ENCODE measurements around the gene PTPRD.
A peak's percentile ranks its signal among the peaks of the same experiment; 100 is the strongest.

Gene PTPRD

GRCh38 chr9:8301296-8301695, 2311.5 kb downstream of the PTPRD start:
- Histone ChIP-seq H3K27me3 (ENCODE audit: insufficient read depth, low read length) (no peaks in the 10 kb centered on the region), H3K4me3 (ENCODE audit: low read length) (no peak overlapping the region), H2AFZ (ENCODE audit: low read depth, low read length) (no peak overlapping the region), H3K4me1 (ENCODE audit: insufficient read depth, low read length) (peaks cover 5% of the 10 kb centered on the region), H3K9me3 (ENCODE audit: low read length) (no peaks in the 10 kb centered on the region), H3K36me3 (ENCODE audit: insufficient read depth, low read length) (no peaks in the 10 kb centered on the region)

- Histone ChIP-seq H3K9me3 (ENCODE audit: low read length) (no peaks in the 10 kb centered on the region), H3K36me3 (ENCODE audit: insufficient read depth, low read length) (no peaks in the 10 kb centered on the region), H3K4me3 (ENCODE audit: low read length) (no peak overlapping the region), H3K27me3 (ENCODE audit: insufficient read depth, low read length) (no peaks in the 10 kb centered on the region), H3K4me1 (ENCODE audit: insufficient read depth, low read length) (peaks cover 5% of the 10 kb centered on the region), H2AFZ (ENCODE audit: low read depth, low read length) (no peak overlapping the region)
Observed at GRCh38 chr9:8297047-8297446, 2315.8 kb downstream of the PTPRD start.

- Histone ChIP-seq H3K27me3 (ENCODE audit: insufficient read depth, low read length) (no peaks in the 10 kb centered on the region), H3K4me1 (ENCODE audit: insufficient read depth, low read length) (no peaks in the 10 kb centered on the region), H2AFZ (ENCODE audit: low read depth, low read length) (no peak overlapping the region), H3K9me3 (ENCODE audit: low read length) (no peaks in the 10 kb centered on the region), H3K36me3 (ENCODE audit: insufficient read depth, low read length) (no peaks in the 10 kb centered on the region), H3K4me3 (ENCODE audit: low read length) (no peak overlapping the region)
Observed at GRCh38 chr9:8292657-8293056, 2320.1 kb downstream of the PTPRD start.

DNA sequence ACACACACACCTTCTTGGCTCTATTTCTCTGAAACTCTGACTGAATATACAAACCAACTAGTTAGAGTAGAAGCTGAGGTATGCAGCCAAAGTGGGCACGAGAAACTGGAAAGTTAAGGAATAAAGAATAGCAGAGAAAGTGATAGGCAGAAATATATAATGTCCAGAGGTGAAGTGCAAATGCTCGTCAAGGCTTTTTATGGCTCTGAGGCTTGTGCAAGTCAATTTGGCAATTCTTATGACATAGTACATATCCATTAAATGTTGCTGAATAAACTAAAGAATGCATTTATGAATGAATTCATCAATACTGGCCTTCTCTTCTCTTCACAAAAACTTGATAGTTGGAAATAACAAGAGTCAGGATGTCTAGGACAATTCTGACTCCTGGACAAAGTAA, 2323.1 kb downstream of the PTPRD start:
- Histone ChIP-seq H3K36me3 (ENCODE audit: insufficient read depth, low read length) (no peaks in the 10 kb centered on the region), H3K9me3 (ENCODE audit: low read length) (no peaks in the 10 kb centered on the region), H3K4me3 (ENCODE audit: low read length) (no peak overlapping the region), H2AFZ (ENCODE audit: low read depth, low read length) (no peak overlapping the region), H3K4me1 (ENCODE audit: insufficient read depth, low read length) (no peaks in the 10 kb centered on the region), H3K27me3 (ENCODE audit: insufficient read depth, low read length) (no peaks in the 10 kb centered on the region)

GRCh38 chr9:8287970-8288369, 2324.8 kb downstream of the PTPRD start:
- Histone ChIP-seq H2AFZ (ENCODE audit: low read depth, low read length) (no peak overlapping the region), H3K4me3 (ENCODE audit: low read length) (no peak overlapping the region), H3K4me1 (ENCODE audit: insufficient read depth, low read length) (no peaks in the 10 kb centered on the region), H3K9me3 (ENCODE audit: low read length) (no peaks in the 10 kb centered on the region), H3K27me3 (ENCODE audit: insufficient read depth, low read length) (no peaks in the 10 kb centered on the region), H3K36me3 (ENCODE audit: insufficient read depth, low read length) (no peaks in the 10 kb centered on the region)

DNA sequence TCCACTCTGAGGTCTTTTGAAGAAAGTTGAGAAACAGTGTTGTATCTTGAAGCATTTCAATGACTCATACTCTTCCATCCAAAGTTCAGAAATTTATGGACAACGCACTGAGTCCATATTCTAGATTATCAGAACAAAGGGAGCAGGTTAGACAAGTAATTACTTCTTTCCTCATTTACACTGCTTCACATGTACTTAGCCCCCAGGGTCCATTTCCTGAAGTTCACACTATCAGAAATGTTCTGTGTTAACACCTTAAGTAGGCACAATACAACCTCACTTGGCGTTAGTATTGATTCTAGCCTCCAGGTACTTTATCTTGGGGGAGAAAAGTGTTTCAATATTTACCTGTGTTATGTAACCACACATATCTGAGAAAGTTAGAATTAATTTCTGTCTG, 2325.3 kb downstream of the PTPRD start:
- Histone ChIP-seq H3K27me3 (ENCODE audit: insufficient read depth, low read length) (no peaks in the 10 kb centered on the region), H2AFZ (ENCODE audit: low read depth, low read length) (no peak overlapping the region), H3K36me3 (ENCODE audit: insufficient read depth, low read length) (no peaks in the 10 kb centered on the region), H3K4me3 (ENCODE audit: low read length) (no peak overlapping the region), H3K9me3 (ENCODE audit: low read length) (no peaks in the 10 kb centered on the region), H3K4me1 (ENCODE audit: insufficient read depth, low read length) (peaks cover 4% of the 10 kb centered on the region)

GRCh38 chr9:8284884-8285283, 2327.9 kb downstream of the PTPRD start:
- Histone ChIP-seq H3K4me1 (ENCODE audit: insufficient read depth, low read length) (peaks cover 7% of the 10 kb centered on the region), H3K27me3 (ENCODE audit: insufficient read depth, low read length) (no peaks in the 10 kb centered on the region), H3K36me3 (ENCODE audit: insufficient read depth, low read length) (no peaks in the 10 kb centered on the region), H2AFZ (ENCODE audit: low read depth, low read length) (peak overlapping the region; percentile 57), H3K4me3 (ENCODE audit: low read length) (no peak overlapping the region), H3K9me3 (ENCODE audit: low read length) (no peaks in the 10 kb centered on the region)

GRCh38 chr9:8282535-8282934, 2330.3 kb downstream of the PTPRD start:
- peaks cover 7% of the 10 kb centered on the region for H3K4me1 ChIP-seq (ENCODE audit: insufficient read depth, low read length)
- H2AFZ ChIP-seq (ENCODE audit: low read depth, low read length) = peak overlapping the region; percentile 77
- H3K36me3 ChIP-seq (ENCODE audit: insufficient read depth, low read length) = no peaks in the 10 kb centered on the region
- no peak overlapping the region for H3K4me3 ChIP-seq (ENCODE audit: low read length)
- no peaks in the 10 kb centered on the region for H3K9me3 ChIP-seq (ENCODE audit: low read length)
- no peaks in the 10 kb centered on the region for H3K27me3 ChIP-seq (ENCODE audit: insufficient read depth, low read length)

- Histone ChIP-seq H3K9me3 (ENCODE audit: low read length) (no peaks in the 10 kb centered on the region), H3K36me3 (ENCODE audit: insufficient read depth, low read length) (no peaks in the 10 kb centered on the region), H2AFZ (ENCODE audit: low read depth, low read length) (peak overlapping the region; percentile 30)
Observed at GRCh38 chr9:8280811-8281210, 2332.0 kb downstream of the PTPRD start.

GRCh38 chr9:8278048-8278447, 2334.8 kb downstream of the PTPRD start:
- Histone ChIP-seq H3K36me3 (ENCODE audit: insufficient read depth, low read length) (no peaks in the 10 kb centered on the region), H3K4me3 (ENCODE audit: low read length) (no peak overlapping the region), H3K4me1 (ENCODE audit: insufficient read depth, low read length) (peaks cover 7% of the 10 kb centered on the region), H3K27me3 (ENCODE audit: insufficient read depth, low read length) (no peaks in the 10 kb centered on the region), H2AFZ (ENCODE audit: low read depth, low read length) (no peak overlapping the region), H3K9me3 (ENCODE audit: low read length) (peaks cover 3% of the 10 kb centered on the region)

More at GRCh38 chr9:8280811-8281210, 2332.0 kb downstream of the PTPRD start:
- Histone ChIP-seq H3K4me3 (ENCODE audit: low read length) (no peak overlapping the region), H3K4me1 (ENCODE audit: insufficient read depth, low read length) (peaks cover 7% of the 10 kb centered on the region), H3K27me3 (ENCODE audit: insufficient read depth, low read length) (no peaks in the 10 kb centered on the region)

- H3K4me1 ChIP-seq (ENCODE audit: insufficient read depth, low read length) = peaks cover 4% of the 10 kb centered on the region
- H3K36me3 ChIP-seq (ENCODE audit: insufficient read depth, low read length) = no peaks in the 10 kb centered on the region
- no peaks in the 10 kb centered on the region for H3K27me3 ChIP-seq (ENCODE audit: insufficient read depth, low read length)
- H2AFZ ChIP-seq (ENCODE audit: low read depth, low read length) = no peak overlapping the region
- H3K9me3 ChIP-seq (ENCODE audit: low read length) = no peaks in the 10 kb centered on the region
- no peak overlapping the region for H3K4me3 ChIP-seq (ENCODE audit: low read length)
Observed at GRCh38 chr9:8270235-8270634, 2342.6 kb downstream of the PTPRD start.

- Histone ChIP-seq H3K9me3 (ENCODE audit: low read length) (no peaks in the 10 kb centered on the region), H3K27me3 (ENCODE audit: insufficient read depth, low read length) (no peaks in the 10 kb centered on the region), H2AFZ (ENCODE audit: low read depth, low read length) (no peak overlapping the region), H3K36me3 (ENCODE audit: insufficient read depth, low read length) (no peaks in the 10 kb centered on the region), H3K4me3 (ENCODE audit: low read length) (no peak overlapping the region), H3K4me1 (ENCODE audit: insufficient read depth, low read length) (peaks cover 6% of the 10 kb centered on the region)
Observed at GRCh38 chr9:8268881-8269280, 2343.9 kb downstream of the PTPRD start.

- no peaks in the 10 kb centered on the region for H3K36me3 ChIP-seq (ENCODE audit: insufficient read depth, low read length)
- H3K4me3 ChIP-seq (ENCODE audit: low read length) = no peak overlapping the region
- no peak overlapping the region for H2AFZ ChIP-seq (ENCODE audit: low read depth, low read length)
- H3K9me3 ChIP-seq (ENCODE audit: low read length) = no peaks in the 10 kb centered on the region
- H3K4me1 ChIP-seq (ENCODE audit: insufficient read depth, low read length) = peaks cover 6% of the 10 kb centered on the region
- H3K27me3 ChIP-seq (ENCODE audit: insufficient read depth, low read length) = no peaks in the 10 kb centered on the region
Observed at GRCh38 chr9:8268216-8268878, 2344.5 kb downstream of the PTPRD start.

GRCh38 chr9:8267636-8268035, 2345.2 kb downstream of the PTPRD start:
- H3K4me1 ChIP-seq (ENCODE audit: insufficient read depth, low read length) = peaks cover 6% of the 10 kb centered on the region
- no peak overlapping the region for H2AFZ ChIP-seq (ENCODE audit: low read depth, low read length)
- H3K36me3 ChIP-seq (ENCODE audit: insufficient read depth, low read length) = no peaks in the 10 kb centered on the region
- H3K27me3 ChIP-seq (ENCODE audit: insufficient read depth, low read length) = no peaks in the 10 kb centered on the region
- no peak overlapping the region for H3K4me3 ChIP-seq (ENCODE audit: low read length)
- no peaks in the 10 kb centered on the region for H3K9me3 ChIP-seq (ENCODE audit: low read length)
